Measurements from ENCODE around the gene GABRG2. TPM values are rescaled to one million over a fixed set of nuclear protein-coding genes. Genes with fewer than 3 reads are reported as not detected.
"Not testable (repeated sequence)": the region's sequence is repeated elsewhere in the genome, so short reads cannot be mapped to it uniquely, and the experiment has no call there.

The GABRG2 gene
- not detected for total RNA-seq

GRCh38 chr5:162067655-162068411 is at the start of gene GABRG2:
TSS of gene GABRG2 (plus strand) at chr5:162067773. CDS start at chr5:162068000, 227 bp downstream.
- DNase-seq (ENCODE audit: low spot score): no peak
- TF ChIP-seq CTCF (IDR thresholded peaks at IDR 0.05): no peak
- no peak for ATAC-seq (ENCODE audit: low FRiP score)

DNA sequence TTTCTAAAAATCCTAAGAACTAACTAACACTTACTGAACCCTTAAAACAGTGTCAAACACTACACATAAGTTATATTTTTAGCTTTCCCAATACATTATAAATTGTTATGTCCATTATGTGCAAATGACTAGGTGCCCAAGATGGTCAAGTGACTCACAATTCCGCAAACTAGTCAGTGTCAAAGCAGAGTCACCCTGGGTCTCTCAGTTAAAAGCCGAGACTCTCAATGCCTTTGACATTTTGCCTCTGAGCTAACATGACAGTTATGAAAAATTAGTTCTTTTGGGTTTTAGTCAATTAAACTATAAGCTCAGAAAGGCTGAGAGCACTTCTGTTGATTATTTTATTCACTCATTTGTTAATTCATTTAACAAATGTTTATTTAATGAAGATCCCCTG is 42.3 kb upstream of the GABRG2 start:
- no peak for ATAC-seq (ENCODE audit: low FRiP score)
- TF ChIP-seq CTCF (IDR thresholded peaks at IDR 0.05): no peak

GRCh38 chr5:162026803-162027202 is 40.8 kb upstream of the GABRG2 start:
- no peak for ATAC-seq (ENCODE audit: low FRiP score)
- no peak for TF ChIP-seq CTCF (IDR thresholded peaks at IDR 0.05)
- no peak for DNase-seq (ENCODE audit: low spot score)

More for the DNA sequence above, 42.3 kb upstream of the GABRG2 start:
- no peak for DNase-seq (ENCODE audit: low spot score)

GRCh38 chr5:162037431-162037830 is 30.1 kb upstream of the GABRG2 start:
- DNase-seq (ENCODE audit: low spot score) (no peak), ATAC-seq (ENCODE audit: low FRiP score) (no peak)
- TF ChIP-seq CTCF (IDR thresholded peaks at IDR 0.05): no peak

DNA sequence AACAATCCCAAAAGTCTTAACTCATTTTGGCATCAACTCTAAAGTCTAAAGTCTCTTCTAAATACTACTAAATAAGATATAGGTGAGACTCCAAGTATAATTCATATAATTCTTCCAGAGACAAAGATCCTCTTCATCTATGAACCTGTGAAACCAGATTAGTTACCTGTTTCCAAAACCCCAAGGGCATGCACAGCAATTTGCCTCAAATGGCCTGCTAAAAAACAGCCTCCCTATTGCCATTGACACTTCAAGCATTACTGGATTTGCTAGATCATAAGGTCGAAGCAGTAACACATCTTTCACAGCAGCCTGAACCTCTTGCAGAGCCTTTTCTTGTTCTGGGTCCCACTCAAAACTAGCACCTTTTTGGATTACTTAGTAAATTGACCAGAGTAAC is 20.3 kb upstream of the GABRG2 start:
- DNase-seq (ENCODE audit: low spot score): no peak
- TF ChIP-seq CTCF (IDR thresholded peaks at IDR 0.05): no peak
- ATAC-seq (ENCODE audit: low FRiP score): no peak

GRCh38 chr5:162052676-162053075 is 14.9 kb upstream of the GABRG2 start:
- no peak for DNase-seq (ENCODE audit: low spot score)
- ATAC-seq (ENCODE audit: low FRiP score): no peak
- no peak for TF ChIP-seq CTCF (IDR thresholded peaks at IDR 0.05)

- not testable (repeated sequence) for DNase-seq (ENCODE audit: low spot score); ATAC-seq (ENCODE audit: low FRiP score)
These were observed 12.5 kb upstream of the GABRG2 start for GRCh38 chr5:162055095-162055494.

All from omental fat pad (tissue), 4 donors.